ENCODE results near the gene ATP8B1. TPM values are rescaled to one million over a fixed set of nuclear protein-coding genes. Genes with fewer than 3 reads are reported as not detected.
"Not testable (repeated sequence)": the region's sequence is repeated elsewhere in the genome, so short reads cannot be mapped to it uniquely, and the experiment has no call there.

ATP8B1 gene
- total RNA-seq, 1 donor from 2014 or later: 34.0 TPM

GRCh38 chr18:57733861-57734260 lies 69.3 kb downstream of the ATP8B1 start:
- no peak for DNase-seq (ENCODE audit: low read depth in 2 of 2)

- no peak for DNase-seq (ENCODE audit: low read depth in 2 of 2)
Measured at GRCh38 chr18:57730146-57730545, 73.0 kb downstream of the ATP8B1 start.

GRCh38 chr18:57728941-57729511 lies 74.1 kb downstream of the ATP8B1 start:
- peak in 1 of 2 donors; percentile 45 for DNase-seq (ENCODE audit: low read depth in 2 of 2)

GRCh38 chr18:57727952-57728807 lies 74.9 kb downstream of the ATP8B1 start:
- peak in 1 of 2 donors; percentile 90 for DNase-seq (ENCODE audit: low read depth in 2 of 2)

GRCh38 chr18:57719211-57719935 lies 83.7 kb downstream of the ATP8B1 start:
- not testable (repeated sequence) for DNase-seq (ENCODE audit: low read depth in 2 of 2)

GRCh38 chr18:57716549-57716948 lies 86.6 kb downstream of the ATP8B1 start:
- DNase-seq (ENCODE audit: low read depth in 2 of 2): no peak

GRCh38 chr18:57715671-57716070 lies 87.4 kb downstream of the ATP8B1 start:
- DNase-seq (ENCODE audit: low read depth in 2 of 2): no peak

- DNase-seq (ENCODE audit: low read depth in 2 of 2): no peak
Measured at GRCh38 chr18:57715073-57715472, 88.0 kb downstream of the ATP8B1 start.

- no peak for DNase-seq (ENCODE audit: low read depth in 2 of 2)
Measured at GRCh38 chr18:57710226-57710625, 92.9 kb downstream of the ATP8B1 start.

GRCh38 chr18:57709335-57709734 lies 93.8 kb downstream of the ATP8B1 start:
- no peak for DNase-seq (ENCODE audit: low read depth in 2 of 2)

- no peak for DNase-seq (ENCODE audit: low read depth in 2 of 2)
Measured at GRCh38 chr18:57708288-57708687, 94.8 kb downstream of the ATP8B1 start.

- DNase-seq (ENCODE audit: low read depth in 2 of 2): no peak
Measured at GRCh38 chr18:57705832-57706595, 97.1 kb downstream of the ATP8B1 start.

GRCh38 chr18:57705011-57705410 lies 98.1 kb downstream of the ATP8B1 start:
- DNase-seq (ENCODE audit: low read depth in 2 of 2): no peak

- no peak for DNase-seq (ENCODE audit: low read depth in 2 of 2)
Measured at GRCh38 chr18:57698571-57699276, 104.4 kb downstream of the ATP8B1 start.

- DNase-seq (ENCODE audit: low read depth in 2 of 2): no peak
Measured at GRCh38 chr18:57697426-57697825, 105.7 kb downstream of the ATP8B1 start.

GRCh38 chr18:57696271-57696670 lies 106.8 kb downstream of the ATP8B1 start:
- DNase-seq (ENCODE audit: low read depth in 2 of 2): no peak

GRCh38 chr18:57691363-57691762 lies 111.8 kb downstream of the ATP8B1 start:
- no peak for DNase-seq (ENCODE audit: low read depth in 2 of 2)

GRCh38 chr18:57687970-57688369 lies 115.1 kb downstream of the ATP8B1 start:
- DNase-seq (ENCODE audit: low read depth in 2 of 2): no peak

GRCh38 chr18:57683470-57683869 lies 119.6 kb downstream of the ATP8B1 start:
- no peak for DNase-seq (ENCODE audit: low read depth in 2 of 2)

GRCh38 chr18:57677262-57678211 lies 125.6 kb downstream of the ATP8B1 start:
- DNase-seq (ENCODE audit: low read depth in 2 of 2): peak in 1 of 2 donors; percentile 83
